HG03575 (cell line): Measurements from ENCODE around the gene ATP2C2.

Source experiments
- ATAC-seq: cut with Tn5 transposase; IDR thresholded peaks from one replicate; pipeline ENCODE4 v1.9.1; 2021; ENCODE audit not compliant: unreplicated experiment, insufficient number of reproducible peaks, low FRiP score; ENCODE audit errors: extremely low read depth

The ATP2C2 gene

GRCh38 chr16:84459941-84460405 lies 91.6 kb downstream of the ATP2C2 start:
- no peak for ATAC-seq

- ATAC-seq: no peak
Observed at GRCh38 chr16:84460406-84461028, 92.2 kb downstream of the ATP2C2 start.

GRCh38 chr16:84461029-84461412 lies 92.7 kb downstream of the ATP2C2 start:
- no peak for ATAC-seq

GRCh38 chr16:84461413-84462295 lies 93.3 kb downstream of the ATP2C2 start:
- ATAC-seq: no peak

GRCh38 chr16:84462296-84463210 lies 94.2 kb downstream of the ATP2C2 start:
- no peak for ATAC-seq

GRCh38 chr16:84463221-84463620 lies 94.9 kb downstream of the ATP2C2 start:
- ATAC-seq: no peak

GRCh38 chr16:84464116-84464515 lies 95.8 kb downstream of the ATP2C2 start:
- no peak for ATAC-seq

GRCh38 chr16:84465154-84465553 lies 96.8 kb downstream of the ATP2C2 start:
- ATAC-seq: no peak

GRCh38 chr16:84466692-84467091 lies 98.4 kb downstream of the ATP2C2 start:
- ATAC-seq: no peak

GRCh38 chr16:84467256-84467655 lies 98.9 kb downstream of the ATP2C2 start:
- ATAC-seq: no peak

GRCh38 chr16:84467709-84468108 lies 99.4 kb downstream of the ATP2C2 start:
- ATAC-seq: no peak

GRCh38 chr16:84471316-84471715 lies 103.0 kb downstream of the ATP2C2 start:
- ATAC-seq: no peak

- no peak for ATAC-seq
Observed at GRCh38 chr16:84471966-84472365, 103.6 kb downstream of the ATP2C2 start.

- ATAC-seq: no peak
Observed at GRCh38 chr16:84475643-84476240, 107.4 kb downstream of the ATP2C2 start.

GRCh38 chr16:84476401-84476800 lies 108.1 kb downstream of the ATP2C2 start:
- no peak for ATAC-seq

- no peak for ATAC-seq
Observed at GRCh38 chr16:84477661-84478060, 109.3 kb downstream of the ATP2C2 start.

GRCh38 chr16:84478172-84478947 lies 110.0 kb downstream of the ATP2C2 start:
- ATAC-seq: no peak

- no peak for ATAC-seq
Observed at GRCh38 chr16:84479716-84480450, 111.5 kb downstream of the ATP2C2 start.
